Aorta (tissue), 5 donors: ENCODE results near the gene KCNJ14. TPM values are rescaled to one million over a fixed set of nuclear protein-coding genes. Genes with fewer than 3 reads are reported as not detected.
A peak's percentile ranks its signal among the peaks of the same experiment; 100 is the strongest.

ENCODE experiments used
- ATAC-seq: fragments of 200-7000 bp; cut with Tn5 transposase; one replicate; pipeline ENCODE4 v1.9.1; 2022; ENCODE audit warnings: moderate library complexity; ENCODE audit not compliant: low FRiP score
- DNase-seq, 2 donors: peaks; one replicate each; pipeline ENCODE4 v3.0.0-alpha.2; 2020
- H3K27ac ChIP-seq, 2 donors: one replicate each; pipeline ENCODE4 v1.5.1; 2013; ENCODE audit warnings: low read length in 2 of 2, mild to moderate bottlenecking in 2 of 2, moderate library complexity in 2 of 2, control low read depth in 1 of 2, inconsistent platforms in 1 of 2, low read depth in 1 of 2
- H3K27me3 ChIP-seq, 2 donors: one replicate each; pipeline ENCODE4 v1.6.1; 2013; ENCODE audit warnings: control low read depth in 1 of 2, low read length in 1 of 2, mild to moderate bottlenecking in 1 of 2, moderate library complexity in 1 of 2; ENCODE audit not compliant: insufficient read depth in 2 of 2, control insufficient read depth in 1 of 2
- H3K36me3 ChIP-seq, 2 donors: one replicate each; pipeline ENCODE4 v1.6.1; 2013; ENCODE audit warnings: control low read depth in 1 of 2, low read length in 1 of 2, mild to moderate bottlenecking in 1 of 2; ENCODE audit not compliant: insufficient read depth in 2 of 2, control insufficient read depth in 1 of 2
- H3K4me1 ChIP-seq, 2 donors: one replicate each; pipeline ENCODE4 v1.6.1; 2013; ENCODE audit warnings: low read length in 2 of 2, control low read depth in 1 of 2, mild to moderate bottlenecking in 1 of 2, moderate library complexity in 1 of 2; ENCODE audit not compliant: insufficient read depth in 2 of 2, control insufficient read depth in 1 of 2
- H3K4me3 ChIP-seq, 2 donors: one replicate each; pipeline ENCODE4 v1.5.1; 2013; ENCODE audit warnings: low read length in 2 of 2, control low read depth in 1 of 2, mild to moderate bottlenecking in 1 of 2
- H3K9me3 ChIP-seq: one replicate; pipeline ENCODE4 v1.6.1; 2013; ENCODE audit warnings: mild to moderate bottlenecking, low read length; ENCODE audit not compliant: control insufficient read depth
- WGBS, 2 donors: extraction: QIAGEN DNeasy Blood & Tissue Kit; methylation state at CpG; one replicate each; pipeline ENCODE4 v1.1.7; 2013; 5-methylcytosine and 5-hydroxymethylcytosine counted together
- intact Hi-C, 2 donors: fragments of 100-400 bp; cut with DNase I; formaldehyde crosslinking; loops; one replicate each; pipeline versions ENCODE4 v1.14.2 to v1.15.0; 2022
- polyA plus RNA-seq, 2 donors: library from polyadenylated mRNA; stranded (reverse); fragments of 200-250 nt; gene quantifications; one replicate each; pipeline ENCODE4 v1.2.3, GENCODE V29; 2013
- total RNA-seq, 2 donors: library from RNA; stranded (reverse); fragmentation: NEBNext Ultra II Directional; extraction: Animal tissue kit (Norgen Biotek cat#: 25700); gene quantifications; one replicate each; pipeline ENCODE4 v1.2.1, GENCODE V29; 2021
- donor health status: healthy with polysubstance abuse.
- donor health status: Bipolar disorder and iron deficiency.
- donor health status: DM: no; HTN: no; CAD: no.
- donor health status: DM: no; HTN: no; CAD: no.
- donor health status: DM: yes; HTN: yes; CAD: no.

Gene KCNJ14
- total and polyA plus RNA-seq, 4 donors: 0.36 to 1.1 (median 1.1) TPM; not detected in 1

GRCh38 chr19:48443731-48444128 lies 11.6 kb upstream of the KCNJ14 start:
- WGBS, 2 donors: 5 to 9% methylated on average over 28 to 45 of the region's 45 CpGs
- Histone ChIP-seq H3K36me3 (no peaks in the 10 kb centered on the region), H3K27me3 (no peaks in the 10 kb centered on the region), H3K4me3 (peak overlapping the region; percentile 3 to 34), H3K9me3 (no peaks in the 10 kb centered on the region), H3K27ac (no peak overlapping the region), H3K4me1 (no peaks in the 10 kb centered on the region)
- no peak for ATAC-seq
- intact Hi-C loops: loop anchor here in 1 of 2 donors (10.0 kb wide), 1 partner anchor 119 kb away; the partner anchor contains the start of gene EMP3
- DNase-seq: no peak

- no peaks in the 10 kb centered on the region for H3K4me1 ChIP-seq
- H3K36me3 ChIP-seq: no peaks in the 10 kb centered on the region
- H3K9me3 ChIP-seq: no peaks in the 10 kb centered on the region
- intact Hi-C loops: loop anchor here in 1 of 2 donors (10.0 kb wide), 1 partner anchor 120 kb away; the partner anchor contains the start of gene EMP3
- H3K27ac ChIP-seq: no peak overlapping the region
- no peaks in the 10 kb centered on the region for H3K27me3 ChIP-seq
- DNase-seq: no peak
- ATAC-seq: no peak
- 9% methylated on average over 38 of the region's 38 CpGs for WGBS, 2 donors
- H3K4me3 ChIP-seq: no peak overlapping the region
Observed at GRCh38 chr19:48444129-48444935, 11.0 kb upstream of the KCNJ14 start.

- no peaks in the 10 kb centered on the region for H3K36me3 ChIP-seq
- WGBS, 2 donors: 19 to 28% methylated on average over 3 of the region's 3 CpGs
- H3K4me1 ChIP-seq: no peaks in the 10 kb centered on the region
- DNase-seq: no peak
- no peaks in the 10 kb centered on the region for H3K27me3 ChIP-seq
- intact Hi-C loops: loop anchor here in 1 of 2 donors (1.0 to 10.0 kb wide), 3 partner anchors 23 to 142 kb away; partner anchors contain the start of gene EMP3
- peak overlapping the region in 1 of 2 donors; percentile 68 for H3K4me3 ChIP-seq
- H3K9me3 ChIP-seq: no peaks in the 10 kb centered on the region
- ATAC-seq: no peak
- no peak overlapping the region for H3K27ac ChIP-seq
Observed at GRCh38 chr19:48444936-48445200, 10.5 kb upstream of the KCNJ14 start.

GRCh38 chr19:48445256-48445605 lies 10.1 kb upstream of the KCNJ14 start:
- Histone ChIP-seq H3K4me3 (peak overlapping the region; percentile 68 to 75), H3K27me3 (no peaks in the 10 kb centered on the region), H3K36me3 (peaks cover 0 to 2% of the 10 kb centered on the region in 2 donors), H3K27ac (no peak overlapping the region), H3K9me3 (no peaks in the 10 kb centered on the region), H3K4me1 (no peaks in the 10 kb centered on the region)
- DNase-seq: no peak
- WGBS, 2 donors: 1 to 4% methylated on average over 6 of the region's 6 CpGs
- ATAC-seq: peak; percentile 88
- intact Hi-C loops: loop anchor here in 1 of 2 donors (1.0 to 10.0 kb wide), 3 partner anchors 23 to 142 kb away; partner anchors contain the start of gene EMP3

GRCh38 chr19:48445606-48446481 lies 9.5 kb upstream of the KCNJ14 start, which contains the start of gene GRWD1:
Gene GRWD1, plus strand, starts transcription at chr19:48445983. Its CDS starts 23 bp downstream, at chr19:48446006.
- WGBS, 2 donors: 0% methylated on average over 61 of the region's 61 CpGs
- H3K9me3 ChIP-seq: no peaks in the 10 kb centered on the region
- H3K4me3 ChIP-seq: peak within 1 kb of the TSS; percentile 68 to 75
- H3K36me3 ChIP-seq: peaks cover 0 to 7% of the 10 kb centered on the region in 2 donors
- H3K27ac ChIP-seq: peak within 1 kb of the TSS in 1 of 2 donors; percentile 58
- ATAC-seq (peak; percentile 90), DNase-seq (peak; percentile 95)
- no peaks in the 10 kb centered on the region for H3K27me3 ChIP-seq
- H3K4me1 ChIP-seq: no peaks in the 10 kb centered on the region
- intact Hi-C loops: loop anchor here in 1 of 2 donors (1.0 to 10.0 kb wide), 3 partner anchors 22 to 141 kb away; partner anchors contain the start of gene EMP3

- H3K9me3 ChIP-seq: no peaks in the 10 kb centered on the region
- 77 to 78% methylated on average over 5 to 7 of the region's 7 CpGs for WGBS, 2 donors
- no peak for ATAC-seq
- H3K36me3 ChIP-seq: peaks cover 0 to 8% of the 10 kb centered on the region in 2 donors
- no peaks in the 10 kb centered on the region for H3K4me1 ChIP-seq
- intact Hi-C loops: loop anchor here in 1 of 2 donors (5.0 to 10.0 kb wide), 2 partner anchors 122 to 141 kb away; partner anchors contain the start of gene EMP3
- no peak overlapping the region for H3K27ac ChIP-seq
- H3K27me3 ChIP-seq: no peaks in the 10 kb centered on the region
- no peak for DNase-seq
- H3K4me3 ChIP-seq: peak overlapping the region in 1 of 2 donors; percentile 75
Observed at GRCh38 chr19:48446579-48446978, 8.8 kb upstream of the KCNJ14 start.

- H3K9me3 ChIP-seq: no peaks in the 10 kb centered on the region
- no peaks in the 10 kb centered on the region for H3K4me1 ChIP-seq
- DNase-seq (no peak), ATAC-seq (no peak)
- intact Hi-C loops: loop anchor here in 1 of 2 donors (5.0 to 10.0 kb wide), 2 partner anchors 124 to 139 kb away; partner anchors contain the start of gene EMP3
- peaks cover 0 to 12% of the 10 kb centered on the region in 2 donors for H3K36me3 ChIP-seq
- no peak overlapping the region for H3K4me3 ChIP-seq
- 91 to 92% methylated on average over 4 of the region's 4 CpGs for WGBS, 2 donors
- no peak overlapping the region for H3K27ac ChIP-seq
- H3K27me3 ChIP-seq: no peaks in the 10 kb centered on the region
Observed at GRCh38 chr19:48448563-48448962, 6.8 kb upstream of the KCNJ14 start.

- 94 to 95% methylated on average over 23 of the region's 23 CpGs for WGBS, 2 donors
- no peaks in the 10 kb centered on the region for H3K9me3 ChIP-seq
- no peaks in the 10 kb centered on the region for H3K27me3 ChIP-seq
- no peak overlapping the region for H3K27ac ChIP-seq
- intact Hi-C loops: no loop called here
- H3K4me3 ChIP-seq: no peak overlapping the region
- DNase-seq: no peak
- ATAC-seq: no peak
- H3K4me1 ChIP-seq: no peaks in the 10 kb centered on the region
- peaks cover 0 to 12% of the 10 kb centered on the region in 2 donors for H3K36me3 ChIP-seq
Observed at GRCh38 chr19:48450441-48450840, 4.9 kb upstream of the KCNJ14 start.
